Gastroesophageal sphincter (tissue), 4 donors: ENCODE measurements around the gene BCAS3. TPM values are rescaled to one million over a fixed set of nuclear protein-coding genes. Genes with fewer than 3 reads are reported as not detected.
A peak's percentile ranks its signal among the peaks of the same experiment; 100 is the strongest.

ENCODE experiments used
- ATAC-seq: fragments of 150-250 bp; one replicate; pipeline ENCODE4 v1.9.1; 2016; ENCODE audit warnings: mild to moderate bottlenecking, moderate library complexity
- H3K27ac ChIP-seq, 4 donors: fragments of 200-600 bp; sonication (generic) in 3 of 4; 1 replicate in 3 of 4; 2 replicates in 1 of 4; pipeline ENCODE4 v1.5.1; 2016 to 2019
- H3K27me3 ChIP-seq: fragments of 200-600 bp; sonication (generic); one replicate; pipeline ENCODE4 v1.5.1; 2019
- H3K36me3 ChIP-seq, 2 donors: fragments of 200-600 bp; sonication (generic); one replicate each; pipeline ENCODE4 v1.5.1; 2019; ENCODE audit warnings: control low read depth in 1 of 2
- H3K4me1 ChIP-seq, 3 donors: fragments of 200-600 bp; sonication (generic); 1 replicate in 2 of 3; 2 replicates in 1 of 3; pipeline ENCODE4 v1.5.1; 2016 to 2019; ENCODE audit warnings: control low read depth in 2 of 3
- H3K4me3 ChIP-seq, 2 donors: fragments of 200-600 bp; sonication (generic); one replicate each; pipeline ENCODE4 v1.5.1; 2019; ENCODE audit warnings: mild to moderate bottlenecking in 1 of 2, moderate library complexity in 1 of 2
- H3K9me3 ChIP-seq, 3 donors: fragments of 200-600 bp; sonication (generic); one replicate each; pipeline ENCODE4 v1.5.1; 2017 to 2019; ENCODE audit warnings: control low read depth in 2 of 3
- EP300 ChIP-seq: sonication (generic); formaldehyde crosslinking; IDR thresholded peaks from one replicate; pipeline ENCODE4 v1.6.1; 2017; ENCODE audit warnings: antibody characterized with exemption, mild to moderate bottlenecking
- POLR2A ChIP-seq, 2 donors: fragments of 450-650 bp; IDR thresholded peaks; one replicate each; pipeline ENCODE4 v1.6.1; 2017; ENCODE audit warnings: antibody characterized with exemption in 2 of 2, mild to moderate bottlenecking in 2 of 2, moderate library complexity in 1 of 2
- POLR2AphosphoS5 ChIP-seq: sonication (generic); formaldehyde crosslinking; IDR thresholded peaks from one replicate; pipeline ENCODE4 v1.6.1; 2017; ENCODE audit warnings: antibody characterized with exemption
- WGBS, 2 donors: methylation state at CpG; one replicate each; pipeline ENCODE4 v1.1.5; 2018; ENCODE audit warnings: low coverage in 1 of 2; 5-methylcytosine and 5-hydroxymethylcytosine counted together
- total RNA-seq, 4 donors: library from RNA; depleted of rRNA; stranded (reverse); fragments of >200 nt; gene quantifications; one replicate each; pipeline ENCODE4 v1.1.0, GENCODE V29; 2016
- TF ChIP-seq, protein P1 (sequence below), 4 experiments: fragments of 200-600 bp in 2 of 4; fragments of 450-650 bp in 2 of 4; sonication (generic) in 1 of 4; IDR thresholded peaks; one replicate each; pipeline ENCODE4 v1.5.1; 2017 to 2019; ENCODE audit warnings: antibody characterized with exemption in 4 of 4, mild to moderate bottlenecking in 2 of 4, moderate library complexity in 2 of 4

BCAS3 gene
- total RNA-seq, 4 donors from 2014 or later, result 18.8 to 37.0 (median 34.5) TPM

DNA sequence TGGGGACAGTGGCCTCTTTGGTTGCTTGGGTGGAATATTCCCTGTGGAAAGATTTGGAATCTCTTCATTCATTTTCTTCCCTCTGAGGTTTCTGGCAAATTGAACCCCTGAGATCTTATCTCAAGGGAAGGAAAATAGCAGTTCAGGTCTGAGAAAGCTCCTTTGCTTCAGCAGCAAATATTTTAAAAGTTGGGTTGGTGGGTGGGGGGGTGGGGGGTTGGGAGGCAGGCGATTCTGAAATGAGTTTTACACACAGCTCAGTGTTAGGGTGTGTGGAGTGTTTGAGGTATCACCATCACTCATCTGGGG lies 728.8 kb downstream of the BCAS3 start:
- Histone ChIP-seq H3K27ac (peak overlapping the region in 3 of 4 donors; percentile 57 to 94 (median 58)), H3K9me3 (no peaks in the 10 kb centered on the region), H3K27me3 (peaks cover 73% of the 10 kb centered on the region), H3K4me1 (peaks cover 0 to 97% (median 31%) of the 10 kb centered on the region in 3 donors), H3K4me3 (peak overlapping the region in 1 of 2 donors; percentile 57), H3K36me3 (peaks cover 0 to 42% of the 10 kb centered on the region in 2 donors)
- TF ChIP-seq EP300, result no peak
- no peak for TF ChIP-seq POLR2A (IDR thresholded peaks at IDR 0.05)
- TF ChIP-seq, protein P1, sequence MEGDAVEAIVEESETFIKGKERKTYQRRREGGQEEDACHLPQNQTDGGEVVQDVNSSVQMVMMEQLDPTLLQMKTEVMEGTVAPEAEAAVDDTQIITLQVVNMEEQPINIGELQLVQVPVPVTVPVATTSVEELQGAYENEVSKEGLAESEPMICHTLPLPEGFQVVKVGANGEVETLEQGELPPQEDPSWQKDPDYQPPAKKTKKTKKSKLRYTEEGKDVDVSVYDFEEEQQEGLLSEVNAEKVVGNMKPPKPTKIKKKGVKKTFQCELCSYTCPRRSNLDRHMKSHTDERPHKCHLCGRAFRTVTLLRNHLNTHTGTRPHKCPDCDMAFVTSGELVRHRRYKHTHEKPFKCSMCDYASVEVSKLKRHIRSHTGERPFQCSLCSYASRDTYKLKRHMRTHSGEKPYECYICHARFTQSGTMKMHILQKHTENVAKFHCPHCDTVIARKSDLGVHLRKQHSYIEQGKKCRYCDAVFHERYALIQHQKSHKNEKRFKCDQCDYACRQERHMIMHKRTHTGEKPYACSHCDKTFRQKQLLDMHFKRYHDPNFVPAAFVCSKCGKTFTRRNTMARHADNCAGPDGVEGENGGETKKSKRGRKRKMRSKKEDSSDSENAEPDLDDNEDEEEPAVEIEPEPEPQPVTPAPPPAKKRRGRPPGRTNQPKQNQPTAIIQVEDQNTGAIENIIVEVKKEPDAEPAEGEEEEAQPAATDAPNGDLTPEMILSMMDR (IDR thresholded peaks at IDR 0.05), result no peak
- TF ChIP-seq POLR2AphosphoS5, result no peak
- 60% methylated on average over 1 of the region's 1 CpG; no CpG with 5 or more reads in 1 of the 2 donors for WGBS, 2 donors
- no peak for ATAC-seq

DNA sequence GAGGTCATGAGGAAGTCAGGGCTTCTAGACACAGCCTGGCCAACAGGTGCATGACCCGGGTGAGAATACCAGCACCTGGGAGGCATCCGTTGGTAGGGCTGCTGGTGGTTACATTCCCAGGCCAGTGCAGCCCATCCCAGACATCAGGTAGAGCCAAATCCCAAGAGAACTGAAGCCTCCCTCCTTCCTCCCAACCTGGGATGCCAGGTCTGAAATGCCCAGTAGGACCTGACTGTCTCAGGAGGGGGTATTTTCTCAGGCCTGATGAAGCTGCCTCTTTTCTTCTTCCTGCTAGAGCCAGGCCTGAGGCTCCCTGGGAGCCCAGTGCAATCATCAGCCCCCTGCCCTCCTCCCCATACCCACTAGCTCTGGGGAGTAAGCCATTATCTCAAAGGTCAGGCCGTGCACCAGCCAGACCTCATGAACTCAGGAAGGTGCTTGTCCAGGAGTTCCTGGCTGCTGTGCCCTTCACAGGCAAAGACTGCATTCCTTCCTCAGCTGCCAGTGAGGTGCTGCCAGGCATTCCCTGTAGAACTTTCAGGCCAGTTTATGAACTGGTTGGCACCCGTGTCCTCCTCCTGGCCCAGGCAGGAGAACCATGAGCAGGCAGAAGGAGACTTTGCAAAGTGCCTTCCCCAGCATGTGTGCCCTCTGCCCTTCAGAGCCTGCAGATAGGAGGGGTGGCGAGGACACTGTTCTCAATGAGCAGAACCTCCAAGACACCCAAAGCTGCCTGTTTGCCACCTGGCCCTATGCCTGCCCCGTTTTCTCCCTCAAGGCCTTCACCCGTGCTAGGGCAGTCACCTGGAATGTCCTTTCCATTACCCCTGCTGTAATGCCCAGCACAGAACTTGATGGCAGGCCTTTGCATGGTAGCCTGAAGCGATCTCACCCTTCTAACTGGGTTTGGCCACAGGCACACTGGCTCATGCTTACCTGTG lies 729.6 kb downstream of the BCAS3 start:
- no peak for ATAC-seq
- Histone ChIP-seq H3K4me1 (peaks cover 0 to 97% (median 31%) of the 10 kb centered on the region in 3 donors), H3K36me3 (peaks cover 0 to 42% of the 10 kb centered on the region in 2 donors), H3K9me3 (no peaks in the 10 kb centered on the region), H3K4me3 (peak overlapping the region in 1 of 2 donors; percentile 72), H3K27me3 (peaks cover 67% of the 10 kb centered on the region), H3K27ac (peak overlapping the region in 3 of 4 donors; percentile 56 to 94 (median 94))
- WGBS, 2 donors, result 40 to 56% methylated on average over 4 to 6 of the region's 8 CpGs
- no peak for TF ChIP-seq EP300

DNA sequence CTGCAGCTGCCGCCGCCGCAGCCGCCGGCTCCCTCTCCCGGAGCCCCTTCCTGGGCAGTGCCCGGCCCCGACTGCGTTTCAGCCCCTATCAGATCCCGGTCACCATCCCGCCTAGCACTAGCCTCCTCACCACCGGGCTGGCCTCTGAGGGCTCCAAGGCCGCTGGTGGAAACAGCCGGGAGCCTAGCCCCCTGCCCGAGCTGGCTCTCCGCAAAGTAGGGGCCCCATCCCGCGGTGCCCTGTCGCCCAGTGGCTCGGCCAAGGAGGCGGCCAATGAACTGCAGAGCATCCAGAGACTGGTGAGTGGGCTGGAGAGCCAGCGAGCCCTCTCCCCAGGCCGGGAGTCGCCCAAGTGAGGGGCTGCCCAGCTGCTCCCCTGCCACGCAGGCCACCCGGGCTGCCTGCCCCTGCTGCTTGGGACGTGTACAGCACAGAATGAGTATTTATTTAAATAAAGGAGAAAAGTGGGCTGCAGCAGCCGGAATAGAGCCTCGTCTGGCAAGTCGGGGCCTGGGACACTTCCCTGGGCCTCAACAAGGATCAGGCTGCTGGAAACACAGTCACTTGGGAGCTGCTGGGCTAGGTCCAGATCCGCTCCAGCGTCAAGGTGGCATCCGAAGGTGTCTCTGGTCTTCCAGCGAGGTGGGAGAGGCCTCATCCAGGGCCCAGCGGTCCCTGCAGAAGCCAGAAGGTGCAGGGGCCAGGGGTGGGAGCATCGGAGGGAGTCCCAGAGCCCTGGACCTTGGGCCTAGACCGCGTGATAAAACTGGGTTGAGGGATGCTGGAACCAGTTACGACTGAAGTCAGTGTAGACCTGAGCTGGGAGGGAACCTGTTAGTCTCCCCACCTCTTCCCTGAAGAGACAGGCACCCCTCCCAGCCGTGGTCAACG lies 730.7 kb downstream of the BCAS3 start:
- Histone ChIP-seq H3K27me3 (peaks cover 56% of the 10 kb centered on the region), H3K9me3 (no peaks in the 10 kb centered on the region), H3K4me1 (peaks cover 0 to 94% (median 34%) of the 10 kb centered on the region in 3 donors), H3K27ac (peak overlapping the region in 3 of 4 donors; percentile 56 to 94 (median 94)), H3K4me3 (peak overlapping the region in 1 of 2 donors; percentile 72), H3K36me3 (peaks cover 0 to 36% of the 10 kb centered on the region in 2 donors)
- ATAC-seq, result no peak
- no peak for TF ChIP-seq EP300
- 25 to 55% methylated on average over 1 to 3 of the region's 41 CpGs for WGBS, 2 donors

DNA sequence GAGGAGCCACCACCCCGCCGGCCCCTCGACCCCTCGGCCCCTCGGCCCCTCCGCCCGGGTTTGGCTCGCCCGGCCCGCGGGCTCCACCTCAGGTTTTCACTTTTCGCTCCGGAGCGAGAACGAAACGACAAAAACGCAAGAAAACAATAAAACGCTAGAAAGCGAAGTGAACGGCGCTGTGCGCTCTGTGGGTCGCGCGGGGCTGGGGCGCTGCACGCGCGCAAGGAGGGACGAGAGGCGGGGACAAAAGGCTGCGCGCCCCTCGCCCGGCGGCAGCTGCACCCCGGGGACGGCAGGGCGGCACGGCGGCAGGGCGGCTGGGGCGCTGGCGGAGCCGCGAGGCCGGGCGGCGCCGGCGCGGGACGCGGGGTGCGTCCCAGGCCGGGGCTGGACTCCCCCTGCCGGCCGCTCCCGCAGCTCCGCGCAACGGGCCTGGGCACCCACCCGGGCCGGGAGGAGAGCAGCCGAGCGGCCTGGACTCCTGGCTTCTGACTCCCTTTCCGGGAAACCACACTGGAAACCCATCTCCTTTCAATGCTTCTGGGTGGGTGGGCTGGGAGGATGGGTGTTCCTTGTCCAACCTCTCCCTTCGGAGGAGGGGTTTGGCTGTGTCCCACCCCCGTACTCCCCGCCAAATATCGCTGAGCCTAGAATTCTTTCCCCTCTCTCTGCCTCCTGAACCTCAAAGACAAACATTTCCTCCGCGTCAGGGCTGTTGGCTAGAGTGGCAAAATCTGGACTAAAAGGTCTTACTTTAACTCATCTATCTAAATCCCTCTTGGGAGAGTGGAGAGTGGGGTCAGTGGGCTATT lies 731.9 kb downstream of the BCAS3 start:
- ATAC-seq, result peak; percentile 61
- TF ChIP-seq POLR2A (IDR thresholded peaks at IDR 0.05) (no peak), POLR2AphosphoS5 (peak; percentile 26)
- TF ChIP-seq, protein P1 (IDR thresholded peaks at IDR 0.05), result peak in 3 of 4 experiments; percentile 63 to 73 (median 67)
- no peaks in the 10 kb centered on the region for H3K9me3 ChIP-seq
- H3K27ac ChIP-seq, result peak overlapping the region; percentile 64 to 94 (median 92)
- WGBS, 2 donors, result 1 to 5% methylated on average over 8 to 14 of the region's 73 CpGs
- peaks cover 0 to 94% (median 31%) of the 10 kb centered on the region in 3 donors for H3K4me1 ChIP-seq
- peaks cover 45% of the 10 kb centered on the region for H3K27me3 ChIP-seq
- H3K4me3 ChIP-seq, result peak overlapping the region; percentile 40 to 72
- H3K36me3 ChIP-seq, result peaks cover 0 to 28% of the 10 kb centered on the region in 2 donors

DNA sequence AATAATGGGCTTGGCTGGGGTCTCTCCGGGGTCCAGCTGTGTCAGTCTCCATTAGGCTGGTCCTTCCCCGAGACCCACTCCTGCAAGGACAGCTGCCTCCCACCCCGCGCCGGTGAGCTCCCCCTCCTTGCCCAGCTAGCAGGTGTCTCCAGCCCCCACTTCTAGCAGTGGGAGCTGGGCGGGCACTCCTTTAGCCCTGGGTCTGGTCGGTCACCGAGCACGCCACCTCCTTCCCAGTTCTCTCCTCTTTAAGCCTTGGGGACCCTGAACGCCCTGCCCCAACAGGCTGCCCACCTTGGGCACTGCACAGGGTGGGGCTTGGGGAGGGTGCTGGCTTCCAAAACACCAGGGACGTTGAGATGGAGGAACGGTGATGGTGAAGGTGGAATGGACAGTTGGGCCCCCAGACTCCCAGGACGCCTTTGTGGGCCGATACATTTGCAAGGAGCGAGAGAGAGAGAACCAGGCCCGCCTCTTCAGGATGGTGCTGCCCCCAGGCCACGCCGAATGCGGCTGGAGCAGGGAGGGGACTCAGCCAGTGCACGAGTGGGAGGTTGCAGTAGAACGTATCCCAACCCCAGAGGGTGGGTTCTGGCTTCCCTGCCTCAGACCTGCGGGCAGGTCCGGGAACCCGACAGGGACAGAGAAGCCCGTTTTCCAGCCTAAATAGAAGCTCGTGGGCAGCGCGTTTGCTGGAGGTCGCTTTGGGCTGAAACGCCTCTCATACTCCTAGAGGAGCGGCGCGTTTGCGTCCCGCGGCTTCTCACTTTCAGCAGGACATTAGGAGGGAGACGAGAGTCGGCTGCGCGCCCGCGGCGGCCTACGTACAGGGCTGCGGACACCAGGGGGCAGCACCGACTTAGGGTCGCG lies 732.7 kb downstream of the BCAS3 start:
- Histone ChIP-seq H3K4me1 (peaks cover 0 to 93% (median 31%) of the 10 kb centered on the region in 3 donors), H3K27me3 (peaks cover 36% of the 10 kb centered on the region)

More for the DNA sequence above, 732.7 kb downstream of the BCAS3 start:
- H3K9me3 ChIP-seq, result no peaks in the 10 kb centered on the region
- 47% methylated on average over 2 of the region's 48 CpGs; no CpG with 5 or more reads in 1 of the 2 donors for WGBS, 2 donors
- no peak for ATAC-seq
- no peak for TF ChIP-seq POLR2AphosphoS5
- TF ChIP-seq, protein P1 (IDR thresholded peaks at IDR 0.05), result peak in 3 of 4 experiments; percentile 46 to 74 (median 69)
- H3K4me3 ChIP-seq, result peak overlapping the region; percentile 53 to 72
- H3K36me3 ChIP-seq, result peaks cover 0 to 20% of the 10 kb centered on the region in 2 donors
- peak overlapping the region; percentile 64 to 94 (median 92) for H3K27ac ChIP-seq
